GM12892 (cell line): ENCODE data around the gene C1QB.

ENCODE experiments used
- POLR2A ChIP-seq: IDR thresholded peaks from 2 replicates; pipeline ENCODE4 v1.6.1; 2011; ENCODE audit warnings: low read depth, low read length, control low read depth
- TAF1 ChIP-seq: IDR thresholded peaks from 2 replicates; pipeline ENCODE4 v1.6.1; 2011; ENCODE audit warnings: low read depth, mild to moderate bottlenecking, control low read depth, low read length, borderline replicate concordance

- TF ChIP-seq POLR2A (no peak), TAF1 (no peak)
Observed at GRCh38 chr1:22651941-22652856, 837 bp upstream of the C1QB start.
